Memory B cell (primary cell): ENCODE measurements around the gene ADAMTSL1.

Experiments used
- ATAC-seq: fragments of 150-1000 bp; cut with Tn5 transposase; 2 replicates; pipeline ENCODE4 v1.10.0; 2021; ENCODE audit warnings: low read depth, mild to moderate bottlenecking, moderate library complexity
- DNase-seq, 2 donors: peaks; one replicate each; pipeline ENCODE4 v3.0.0; 2022; ENCODE audit warnings: low spot score in 2 of 2
- H3K27ac Mint-ChIP-seq: one replicate; pipeline ENCODE4 v1.8.0; 2022; ENCODE audit warnings: mild to moderate bottlenecking, moderate library complexity, mixed read lengths
- H3K27me3 Mint-ChIP-seq: one replicate; pipeline ENCODE4 v1.8.0; 2022; ENCODE audit warnings: mixed read lengths
- H3K36me3 Mint-ChIP-seq: one replicate; pipeline ENCODE4 v1.8.0; 2022; ENCODE audit warnings: mild to moderate bottlenecking, mixed read lengths
- H3K4me1 Mint-ChIP-seq: one replicate; pipeline ENCODE4 v1.8.0; 2022; ENCODE audit warnings: mixed read lengths
- H3K4me3 Mint-ChIP-seq: one replicate; pipeline ENCODE4 v1.8.0; 2022; ENCODE audit warnings: mild to moderate bottlenecking, moderate library complexity, mixed read lengths
- H3K9me3 Mint-ChIP-seq: one replicate; pipeline ENCODE4 v1.8.0; 2022; ENCODE audit warnings: mixed read lengths

ADAMTSL1 gene

DNA sequence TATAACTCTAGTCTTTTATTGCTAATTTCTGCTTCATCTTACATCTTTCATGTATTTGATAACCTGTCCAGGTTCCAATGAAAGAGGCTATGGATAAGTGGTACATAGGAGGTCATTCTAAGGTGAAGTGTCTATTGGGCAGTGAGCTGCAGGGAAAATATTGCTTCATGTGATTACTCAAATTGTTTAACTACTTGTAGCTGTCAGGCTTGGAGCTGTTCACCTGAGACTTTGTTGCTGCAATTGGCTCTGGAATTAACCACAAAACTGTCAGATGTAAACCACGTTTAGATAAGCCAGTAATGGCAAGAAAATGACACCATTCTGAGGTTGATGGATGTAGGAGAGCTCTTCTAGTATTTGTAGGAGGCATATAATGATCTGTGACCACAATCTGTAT, 26.0 kb downstream of the ADAMTSL1 start:
- no peaks in the 10 kb centered on the region for H3K9me3 Mint-ChIP-seq
- H3K36me3 Mint-ChIP-seq, result no peaks in the 10 kb centered on the region
- H3K4me3 Mint-ChIP-seq, result no peak overlapping the region
- H3K27ac Mint-ChIP-seq, result no peak overlapping the region
- no peak for ATAC-seq
- H3K27me3 Mint-ChIP-seq, result no peaks in the 10 kb centered on the region
- no peak for DNase-seq
- no peaks in the 10 kb centered on the region for H3K4me1 Mint-ChIP-seq

DNA sequence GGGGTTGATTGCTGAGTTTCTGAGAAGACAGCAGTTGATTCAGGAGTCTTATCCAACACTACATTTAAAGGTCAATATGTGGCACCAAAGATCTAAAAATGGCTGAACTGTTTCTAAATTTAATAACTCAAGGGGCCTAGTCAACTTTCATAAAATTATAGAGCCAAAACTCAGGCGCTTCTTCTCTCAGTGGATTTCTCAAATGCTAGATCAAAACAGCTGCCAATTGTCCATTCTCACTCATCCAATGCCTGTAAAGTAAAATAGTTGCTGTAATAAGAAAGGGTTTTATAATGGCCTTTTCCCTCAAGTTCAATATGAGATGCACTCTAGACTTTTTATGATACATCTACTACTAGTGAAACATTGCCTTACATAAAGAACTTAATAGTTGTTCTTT, 26.5 kb downstream of the ADAMTSL1 start:
- no peaks in the 10 kb centered on the region for H3K4me1 Mint-ChIP-seq
- no peak for ATAC-seq
- no peaks in the 10 kb centered on the region for H3K9me3 Mint-ChIP-seq
- H3K4me3 Mint-ChIP-seq, result no peak overlapping the region
- DNase-seq, result no peak
- no peaks in the 10 kb centered on the region for H3K27me3 Mint-ChIP-seq
- H3K36me3 Mint-ChIP-seq, result no peaks in the 10 kb centered on the region
- no peak overlapping the region for H3K27ac Mint-ChIP-seq

DNA sequence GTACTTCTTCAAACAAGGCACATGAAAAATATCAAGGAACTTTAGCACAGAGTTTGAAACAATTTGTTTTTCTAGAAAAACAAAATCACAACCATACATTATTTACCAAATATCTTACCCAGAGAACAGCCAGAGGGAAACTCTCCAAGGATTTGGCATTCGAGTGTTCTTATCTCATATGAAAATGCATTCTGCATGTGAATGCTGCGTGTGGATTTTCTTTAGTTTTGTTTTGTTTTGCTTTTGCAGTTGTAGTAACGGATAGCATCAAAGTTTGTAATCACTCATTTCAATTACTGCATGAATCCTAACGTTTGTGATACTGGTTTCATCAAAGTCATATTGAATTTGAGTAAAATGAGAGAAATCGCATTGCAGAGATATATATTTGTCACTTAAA, 28.0 kb downstream of the ADAMTSL1 start:
- Mint-ChIP-seq H3K4me3 (no peak overlapping the region), H3K4me1 (no peaks in the 10 kb centered on the region), H3K27ac (no peak overlapping the region), H3K9me3 (no peaks in the 10 kb centered on the region), H3K36me3 (no peaks in the 10 kb centered on the region), H3K27me3 (no peaks in the 10 kb centered on the region)
- ATAC-seq (no peak), DNase-seq (no peak)

DNA sequence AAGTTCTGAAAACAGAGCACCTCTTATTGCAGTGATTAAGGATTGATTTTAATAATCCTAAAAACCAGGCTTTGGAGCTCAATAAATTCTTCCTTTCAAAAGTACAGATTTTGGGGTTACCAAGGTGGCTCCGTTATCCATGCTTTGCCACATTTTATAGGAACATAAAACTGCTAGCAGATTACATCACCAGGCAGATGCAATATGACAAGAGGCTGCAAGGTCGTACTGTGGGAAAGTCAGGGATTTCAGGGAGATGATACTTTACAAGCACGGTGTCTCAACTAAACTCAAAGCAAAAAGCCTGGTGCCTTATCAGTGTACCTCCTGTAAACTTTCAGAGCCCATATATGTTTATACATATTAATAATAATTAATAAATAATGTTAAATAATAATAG, 28.6 kb downstream of the ADAMTSL1 start:
- ATAC-seq, result no peak
- H3K4me3 Mint-ChIP-seq, result no peak overlapping the region
- no peaks in the 10 kb centered on the region for H3K27me3 Mint-ChIP-seq

DNA sequence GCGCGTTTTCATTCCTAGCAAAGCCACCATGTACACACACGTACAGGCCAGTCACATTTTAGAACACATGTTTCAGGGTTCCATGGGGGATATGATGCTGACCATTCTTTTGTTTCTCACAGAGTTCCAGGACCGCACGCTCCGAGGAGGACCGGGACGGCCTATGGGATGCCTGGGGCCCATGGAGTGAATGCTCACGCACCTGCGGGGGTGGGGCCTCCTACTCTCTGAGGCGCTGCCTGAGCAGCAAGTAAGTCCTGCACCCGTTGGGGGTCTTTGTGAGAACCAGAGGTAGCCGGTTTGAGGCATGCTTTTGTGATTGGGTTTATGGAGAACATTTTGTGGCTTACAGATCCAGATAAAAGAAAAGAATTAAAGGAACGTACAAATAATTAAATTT, 30.8 kb downstream of the ADAMTSL1 start:
- no peaks in the 10 kb centered on the region for H3K4me1 Mint-ChIP-seq
- H3K4me3 Mint-ChIP-seq, result no peak overlapping the region
- peaks cover 4% of the 10 kb centered on the region for H3K9me3 Mint-ChIP-seq
- no peaks in the 10 kb centered on the region for H3K36me3 Mint-ChIP-seq
- DNase-seq, result no peak
- no peak overlapping the region for H3K27ac Mint-ChIP-seq
- ATAC-seq, result no peak
- H3K27me3 Mint-ChIP-seq, result no peaks in the 10 kb centered on the region

More for the DNA sequence above, 28.6 kb downstream of the ADAMTSL1 start:
- no peaks in the 10 kb centered on the region for H3K36me3 Mint-ChIP-seq
- no peaks in the 10 kb centered on the region for H3K4me1 Mint-ChIP-seq
- no peak for DNase-seq
- H3K27ac Mint-ChIP-seq, result no peak overlapping the region
- no peaks in the 10 kb centered on the region for H3K9me3 Mint-ChIP-seq

DNA sequence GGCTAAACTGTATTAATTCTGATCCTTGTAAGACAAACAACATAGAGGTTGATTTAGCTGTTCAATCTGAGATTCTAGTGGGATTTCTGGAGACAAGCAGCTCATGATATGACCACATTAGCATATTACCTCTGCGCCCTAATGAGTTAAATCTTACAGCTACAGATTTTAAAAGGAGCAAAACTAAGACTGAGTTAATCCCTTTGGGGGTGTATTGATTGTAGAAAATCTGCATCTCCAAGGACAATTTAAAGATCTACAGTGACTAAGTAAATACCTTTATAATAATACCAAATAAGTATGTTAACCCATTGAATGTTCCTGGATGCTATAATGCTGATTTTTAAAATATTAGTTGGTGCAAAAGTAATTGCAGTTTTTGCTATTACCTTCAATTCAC, 33.2 kb downstream of the ADAMTSL1 start:
- DNase-seq (no peak), ATAC-seq (no peak)
- no peak overlapping the region for H3K4me3 Mint-ChIP-seq
- H3K9me3 Mint-ChIP-seq, result peaks cover 4% of the 10 kb centered on the region
- no peaks in the 10 kb centered on the region for H3K4me1 Mint-ChIP-seq
- no peak overlapping the region for H3K27ac Mint-ChIP-seq
- H3K27me3 Mint-ChIP-seq, result no peaks in the 10 kb centered on the region
- H3K36me3 Mint-ChIP-seq, result no peaks in the 10 kb centered on the region

DNA sequence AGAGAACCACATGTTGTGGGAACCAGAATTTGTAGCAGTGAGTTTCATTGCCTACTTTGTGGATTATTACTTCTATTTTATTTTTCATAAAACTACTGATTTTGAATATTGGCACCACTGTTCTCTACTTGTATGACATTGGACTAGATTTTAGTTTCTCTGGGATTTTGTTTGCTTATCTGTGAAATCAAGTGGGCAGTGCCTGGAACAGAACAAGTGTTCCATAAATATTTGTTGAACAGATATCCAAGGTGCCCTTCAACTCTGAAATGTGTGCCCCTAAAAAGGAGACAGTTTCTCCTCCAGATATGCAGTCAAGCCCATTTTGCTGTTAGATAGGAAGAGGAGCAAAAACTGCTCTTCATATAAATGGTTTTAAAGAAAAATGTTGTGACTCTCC, 42.6 kb downstream of the ADAMTSL1 start:
- Mint-ChIP-seq H3K4me1 (no peaks in the 10 kb centered on the region), H3K36me3 (no peaks in the 10 kb centered on the region), H3K9me3 (peaks cover 5% of the 10 kb centered on the region), H3K4me3 (no peak overlapping the region), H3K27me3 (no peaks in the 10 kb centered on the region), H3K27ac (no peak overlapping the region)
- ATAC-seq, result no peak
- DNase-seq, result no peak

DNA sequence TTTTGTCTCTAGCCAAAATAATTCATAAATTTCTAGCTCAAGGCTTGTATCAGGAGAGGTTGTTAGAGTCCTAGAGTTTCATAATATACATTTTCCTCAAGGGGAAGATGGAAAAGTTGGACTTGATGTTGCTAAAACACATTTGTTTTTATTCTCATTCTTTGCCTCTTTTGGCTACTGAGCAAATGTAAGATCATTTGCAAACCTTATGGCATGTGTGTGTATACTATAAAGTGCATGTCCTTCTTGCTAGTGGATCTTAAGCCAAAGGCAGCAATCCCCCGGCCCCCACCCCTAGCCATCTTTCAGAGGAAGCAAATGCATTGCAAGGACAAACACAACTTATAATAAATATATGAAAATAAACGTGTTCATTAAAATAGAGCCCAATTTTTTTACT, 43.0 kb downstream of the ADAMTSL1 start:
- Mint-ChIP-seq H3K9me3 (peaks cover 7% of the 10 kb centered on the region), H3K4me1 (no peaks in the 10 kb centered on the region), H3K4me3 (no peak overlapping the region), H3K27ac (no peak overlapping the region), H3K27me3 (no peaks in the 10 kb centered on the region), H3K36me3 (no peaks in the 10 kb centered on the region)
- ATAC-seq (no peak), DNase-seq (no peak)

DNA sequence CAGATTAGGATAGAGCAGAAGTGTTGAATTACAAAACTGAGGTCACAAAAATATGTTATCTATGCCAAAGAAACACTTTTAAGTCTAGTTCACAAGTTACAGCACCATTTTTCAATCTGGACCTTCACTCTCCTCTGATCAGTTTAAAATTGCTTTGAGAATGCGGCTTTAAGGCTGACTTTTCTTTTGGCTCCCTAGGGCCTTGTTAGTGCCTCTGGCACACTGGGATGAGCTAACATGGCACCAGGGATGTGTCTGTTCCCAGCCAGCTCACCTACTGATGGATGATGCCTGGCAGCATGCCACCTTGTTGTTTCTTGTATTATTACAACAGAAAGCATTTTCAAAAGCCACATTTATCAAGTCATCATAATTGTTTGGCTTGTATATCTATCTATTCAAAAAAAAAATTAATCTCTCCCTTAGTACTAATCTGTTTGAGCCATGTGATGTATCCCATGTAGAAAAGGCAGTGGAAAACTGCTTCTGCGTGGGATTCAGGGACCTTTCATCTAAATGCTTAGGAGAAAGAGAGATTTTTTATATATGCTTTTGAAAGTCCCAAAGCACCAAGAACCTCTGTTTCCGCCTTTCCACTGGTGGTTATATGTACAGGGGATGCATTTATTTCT, 46.6 kb downstream of the ADAMTSL1 start:
- ATAC-seq (no peak), DNase-seq (no peak)
- Mint-ChIP-seq H3K27ac (no peak overlapping the region), H3K4me1 (no peaks in the 10 kb centered on the region), H3K36me3 (no peaks in the 10 kb centered on the region), H3K4me3 (no peak overlapping the region), H3K9me3 (peaks cover 5% of the 10 kb centered on the region), H3K27me3 (no peaks in the 10 kb centered on the region)

DNA sequence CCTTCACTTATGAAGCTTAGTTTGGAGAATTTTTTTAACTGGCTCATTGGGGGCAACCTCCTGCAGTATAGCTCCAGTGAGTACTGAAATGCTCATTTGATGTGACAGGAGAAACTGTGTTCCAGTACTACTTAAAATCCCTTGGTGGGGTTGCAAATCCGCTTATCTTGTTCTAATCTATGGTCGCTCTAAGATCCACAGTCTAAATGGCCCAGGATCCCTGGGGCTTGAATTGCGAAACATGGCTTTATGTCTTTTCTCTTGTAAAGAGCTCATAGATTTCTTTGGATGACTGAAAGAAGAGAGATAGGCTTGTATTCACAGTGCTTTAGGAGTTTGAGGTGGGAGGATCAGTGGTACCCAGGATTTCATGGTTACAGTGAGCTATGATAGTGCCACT, 52.7 kb downstream of the ADAMTSL1 start:
- H3K4me1 Mint-ChIP-seq, result no peaks in the 10 kb centered on the region
- ATAC-seq, result no peak
- no peaks in the 10 kb centered on the region for H3K36me3 Mint-ChIP-seq
- H3K9me3 Mint-ChIP-seq, result peaks cover 2% of the 10 kb centered on the region
- no peak overlapping the region for H3K4me3 Mint-ChIP-seq
- H3K27ac Mint-ChIP-seq, result no peak overlapping the region
- H3K27me3 Mint-ChIP-seq, result no peaks in the 10 kb centered on the region
- no peak for DNase-seq

DNA sequence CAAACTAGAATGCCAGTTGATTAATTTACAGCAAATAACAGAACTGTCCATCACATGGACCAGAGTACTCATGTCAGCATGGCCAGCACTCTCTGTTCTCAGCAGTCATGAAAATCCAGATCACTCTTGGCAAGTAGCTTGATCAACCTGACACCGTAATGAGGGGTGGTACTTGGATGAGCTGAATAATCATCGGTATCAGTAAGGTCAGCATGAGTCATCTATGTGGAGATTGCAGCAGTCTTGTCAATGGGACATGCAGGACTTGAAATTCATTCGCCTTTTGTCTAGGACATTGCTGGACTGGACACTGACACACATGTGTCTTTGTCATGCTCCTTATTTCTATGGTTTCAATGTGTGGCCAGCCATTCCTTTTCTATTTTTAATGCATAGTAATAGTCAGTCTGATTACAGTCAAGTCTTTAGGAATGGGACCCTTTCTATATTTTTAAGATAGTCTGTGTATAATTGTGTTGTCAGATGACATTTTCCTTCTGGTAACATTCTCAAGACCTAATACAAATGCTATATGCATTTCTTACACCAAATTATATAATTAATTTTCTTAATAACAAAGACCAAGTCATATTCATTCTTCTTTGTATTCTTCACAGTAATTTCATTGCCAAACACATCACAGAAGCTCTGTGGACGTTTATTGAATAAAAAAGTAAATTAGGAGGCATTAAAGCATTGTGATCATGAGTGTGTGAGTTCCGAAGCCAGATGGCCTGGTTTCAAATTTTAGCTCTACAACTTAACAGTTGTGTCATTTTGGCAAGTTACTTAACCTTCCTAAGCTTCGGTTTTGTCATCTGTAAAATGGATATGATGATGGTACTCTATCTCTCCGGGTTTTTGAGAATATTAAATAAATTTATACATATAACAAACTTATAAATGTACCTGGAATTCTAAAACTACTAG, 57.4 kb downstream of the ADAMTSL1 start:
- no peak for ATAC-seq
- no peak overlapping the region for H3K27ac Mint-ChIP-seq
- peaks cover 12% of the 10 kb centered on the region for H3K9me3 Mint-ChIP-seq
- no peaks in the 10 kb centered on the region for H3K27me3 Mint-ChIP-seq
- H3K36me3 Mint-ChIP-seq, result no peaks in the 10 kb centered on the region
- no peaks in the 10 kb centered on the region for H3K4me1 Mint-ChIP-seq
- H3K4me3 Mint-ChIP-seq, result no peak overlapping the region
- DNase-seq, result no peak

DNA sequence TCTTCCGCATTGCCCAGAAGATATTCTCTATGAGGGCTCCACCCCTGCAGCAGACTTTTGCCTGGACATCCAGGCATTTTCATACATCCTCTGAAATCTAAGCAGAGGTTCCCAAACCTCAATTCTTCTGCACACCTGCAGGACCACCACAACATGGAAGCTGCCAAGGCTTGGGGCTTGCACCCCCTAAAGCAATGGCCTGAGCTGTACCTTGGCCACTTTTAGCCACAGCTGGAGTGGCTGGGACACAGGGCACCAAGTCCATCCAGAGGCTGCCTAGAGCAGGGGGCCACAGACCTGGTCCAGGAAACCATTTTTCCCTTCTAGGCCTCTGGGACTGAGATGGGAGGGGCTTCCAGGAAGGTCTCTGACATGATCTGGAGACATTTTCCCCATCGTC, 60.7 kb downstream of the ADAMTSL1 start:
- Mint-ChIP-seq H3K4me1 (no peaks in the 10 kb centered on the region), H3K27ac (no peak overlapping the region), H3K27me3 (no peaks in the 10 kb centered on the region), H3K36me3 (no peaks in the 10 kb centered on the region), H3K4me3 (no peak overlapping the region), H3K9me3 (peaks cover 17% of the 10 kb centered on the region)
- DNase-seq, result no peak
- ATAC-seq, result no peak

DNA sequence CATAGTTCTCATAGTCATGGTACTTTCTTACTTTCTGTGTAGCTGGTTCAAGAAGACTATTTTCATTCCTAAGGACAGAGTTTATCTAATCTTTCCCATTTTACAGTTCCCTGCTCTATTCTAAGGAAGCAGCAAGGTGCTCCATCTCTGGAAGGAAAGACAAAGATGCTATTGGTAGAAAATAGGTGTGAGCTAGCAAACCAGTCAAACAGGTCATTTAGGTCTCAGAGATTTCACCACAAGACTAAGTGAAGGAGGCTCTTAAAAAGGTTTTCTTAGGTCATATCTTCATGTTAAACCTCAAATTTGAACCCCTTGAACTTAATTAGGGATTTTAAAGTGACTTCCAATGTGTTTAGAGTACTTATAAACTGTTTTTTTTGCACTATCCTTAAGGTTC, 62.6 kb downstream of the ADAMTSL1 start:
- Mint-ChIP-seq H3K27ac (no peak overlapping the region), H3K36me3 (no peaks in the 10 kb centered on the region), H3K27me3 (no peaks in the 10 kb centered on the region), H3K4me1 (no peaks in the 10 kb centered on the region), H3K9me3 (peaks cover 17% of the 10 kb centered on the region), H3K4me3 (no peak overlapping the region)
- DNase-seq (no peak), ATAC-seq (no peak)

DNA sequence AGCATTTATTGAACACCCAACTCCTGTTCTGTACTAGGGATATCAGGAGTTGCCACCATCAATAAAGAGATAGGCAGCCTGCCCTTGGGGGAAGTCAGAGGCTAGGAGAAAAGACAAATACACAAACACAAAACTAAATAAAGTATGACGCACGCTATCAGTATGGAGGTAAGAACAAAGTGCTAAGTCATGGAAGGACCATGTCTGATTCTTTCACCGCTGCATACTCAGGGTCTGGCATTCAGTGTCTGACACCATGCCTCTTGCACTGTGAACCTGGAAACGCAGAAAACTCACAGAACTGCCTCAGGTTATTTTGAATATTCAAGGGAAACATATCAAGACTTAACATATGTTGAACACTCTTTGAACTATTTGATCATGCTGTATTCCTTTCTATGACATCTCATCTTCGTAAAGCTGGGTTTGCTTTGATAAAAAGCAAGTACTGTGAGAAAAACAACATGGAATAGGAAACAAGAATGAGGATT, 65.3 kb downstream of the ADAMTSL1 start:
- ATAC-seq, result no peak
- H3K4me3 Mint-ChIP-seq, result no peak overlapping the region
- H3K36me3 Mint-ChIP-seq, result no peaks in the 10 kb centered on the region
- peaks cover 9% of the 10 kb centered on the region for H3K9me3 Mint-ChIP-seq
- H3K27me3 Mint-ChIP-seq, result no peaks in the 10 kb centered on the region
- no peaks in the 10 kb centered on the region for H3K4me1 Mint-ChIP-seq
- DNase-seq, result no peak
- no peak overlapping the region for H3K27ac Mint-ChIP-seq
